ENCODE data around the gene DPM1.

Gene DPM1

GRCh38 chr20:50957798-50958614, at the start of gene DPM1:
TSS of gene DPM1 (minus strand) at chr20:50958532. CDS start at chr20:50958523, 9 bp downstream.
- peak; percentile 70 to 83 for DNase-seq (ENCODE audit: low read depth in 2 of 2, low spot score in 1 of 2)

- no peak for DNase-seq (ENCODE audit: low read depth in 2 of 2, low spot score in 1 of 2)
Measured at GRCh38 chr20:51005214-51005613, 46.9 kb upstream of the DPM1 start.

- DNase-seq (ENCODE audit: low read depth in 2 of 2, low spot score in 1 of 2): no peak
Measured at GRCh38 chr20:51004781-51005180, 46.4 kb upstream of the DPM1 start.

DNA sequence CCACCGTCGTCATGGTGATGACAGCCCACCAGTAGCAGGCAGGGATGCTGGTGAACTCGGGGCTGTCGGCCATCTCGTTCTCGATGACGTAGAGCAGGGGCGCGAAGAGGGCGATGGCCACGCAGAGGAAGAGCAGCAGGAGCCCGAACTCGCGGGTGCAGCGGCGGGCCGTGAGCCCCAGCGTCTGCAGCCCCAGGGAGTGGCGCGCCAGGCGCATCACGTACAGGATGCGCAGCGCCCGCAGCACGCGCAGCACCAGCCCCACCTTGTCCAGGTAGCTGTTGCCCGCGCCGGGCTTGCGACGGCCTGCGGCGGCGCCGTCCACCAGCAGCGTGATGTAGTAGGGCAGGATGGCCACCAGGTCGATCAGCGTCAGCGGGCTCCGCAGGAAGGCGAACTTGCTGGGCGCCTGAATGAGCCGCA, 46.0 kb upstream of the DPM1 start:
- DNase-seq (ENCODE audit: low read depth in 2 of 2, low spot score in 1 of 2): no peak

DNA sequence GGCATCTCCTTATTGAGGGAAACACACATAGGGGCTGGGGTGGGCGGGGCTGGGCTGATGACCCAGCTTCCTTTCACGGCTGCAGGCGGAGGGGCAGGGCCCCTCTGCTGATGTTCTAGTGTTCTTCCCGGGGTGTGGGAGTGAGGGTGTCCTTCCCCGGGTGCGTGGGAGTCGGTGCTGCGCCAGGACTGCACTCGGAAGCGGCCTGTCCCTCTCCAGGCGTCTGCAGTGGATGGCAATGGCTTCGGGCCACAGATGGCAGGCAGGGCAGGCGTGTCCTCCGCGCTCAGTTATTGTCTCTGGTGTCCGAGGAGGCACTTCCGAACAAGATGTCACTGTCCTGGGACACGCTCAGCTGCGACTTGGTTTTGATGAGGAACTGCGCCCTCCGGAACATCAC, 45.4 kb upstream of the DPM1 start:
- no peak for DNase-seq (ENCODE audit: low read depth in 2 of 2, low spot score in 1 of 2)

DNA sequence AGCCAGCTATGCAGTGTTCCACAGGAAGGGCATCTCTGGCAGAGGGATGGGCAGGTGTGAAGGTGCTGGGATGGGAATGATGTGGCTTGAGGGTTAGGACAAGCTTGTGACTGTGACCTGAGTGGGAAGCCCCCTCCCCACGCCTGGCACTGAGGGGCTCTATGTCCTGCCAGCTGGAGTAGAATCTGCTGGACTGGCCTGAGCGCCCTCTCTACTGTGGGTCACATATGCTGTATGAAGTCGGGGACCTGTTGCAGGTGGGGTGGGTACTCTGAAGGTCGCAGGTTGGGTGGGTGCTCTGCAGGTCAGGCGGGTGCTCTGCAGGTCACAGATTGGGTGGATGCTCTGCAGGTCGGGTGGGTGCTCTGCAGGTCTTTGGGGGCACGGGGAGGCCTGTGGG, 44.3 kb upstream of the DPM1 start:
- no peak for DNase-seq (ENCODE audit: low read depth in 2 of 2, low spot score in 1 of 2)

DNA sequence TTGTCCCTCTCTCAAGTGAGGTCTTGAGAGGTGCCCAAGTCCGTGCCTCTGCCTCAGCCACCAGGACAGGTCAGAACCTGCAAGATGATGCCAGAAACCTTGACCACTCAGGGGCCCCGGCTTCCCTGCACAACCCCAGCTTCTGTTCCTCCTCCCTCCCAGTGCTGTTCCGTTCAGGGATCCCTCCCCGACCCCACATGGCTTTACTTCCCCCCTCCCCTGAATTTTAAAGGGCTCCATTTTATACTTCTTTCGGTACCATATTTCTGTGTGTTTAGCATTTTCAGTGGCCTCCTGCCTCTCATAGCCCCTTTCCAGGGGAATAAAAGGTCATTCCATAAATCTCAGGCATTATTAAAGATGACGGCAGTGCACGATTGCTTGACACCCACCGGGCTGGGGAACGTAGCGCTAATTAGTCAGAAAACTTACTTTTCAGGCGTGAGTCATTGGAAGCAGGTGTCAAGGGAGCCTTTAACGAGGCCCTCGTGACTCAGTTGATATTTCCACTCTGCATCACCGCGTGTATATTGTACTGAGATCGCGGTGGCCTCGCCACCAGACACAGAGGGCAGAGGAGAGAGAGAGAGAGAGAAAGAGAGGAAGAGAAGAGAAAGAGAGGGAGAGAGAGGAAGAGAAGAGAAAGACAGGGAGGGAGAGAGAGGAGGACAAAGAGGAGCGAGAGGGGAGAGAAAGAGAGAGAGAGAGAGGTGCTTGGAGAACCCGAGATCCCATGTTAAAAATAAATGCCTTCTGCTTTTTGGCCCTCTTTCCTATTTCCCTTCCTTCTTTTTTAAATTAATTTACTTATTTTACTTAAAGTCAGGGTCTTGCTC, 43.3 kb upstream of the DPM1 start:
- DNase-seq (ENCODE audit: low read depth in 2 of 2, low spot score in 1 of 2): no peak

DNA sequence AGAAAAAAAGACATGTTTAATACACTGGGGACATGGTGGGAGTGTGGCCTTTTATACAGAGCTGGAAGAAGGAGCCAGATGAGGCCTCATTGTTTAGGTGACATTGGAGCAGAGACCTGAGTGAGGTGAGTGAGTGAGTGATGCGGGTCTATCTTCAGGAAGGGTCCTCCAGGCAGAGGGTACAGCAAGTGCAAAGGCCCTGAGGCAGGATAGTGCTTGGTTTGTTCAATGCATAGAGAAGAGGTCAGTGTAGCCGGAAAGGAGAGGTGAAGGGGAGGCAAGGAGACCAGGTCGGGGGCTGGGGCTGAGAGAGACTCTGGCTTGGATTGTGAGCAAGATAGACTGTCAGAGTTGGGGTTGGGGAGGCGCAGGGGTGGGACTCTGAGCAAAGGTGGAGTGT, 41.0 kb upstream of the DPM1 start:
- no peak for DNase-seq (ENCODE audit: low read depth in 2 of 2, low spot score in 1 of 2)

DNA sequence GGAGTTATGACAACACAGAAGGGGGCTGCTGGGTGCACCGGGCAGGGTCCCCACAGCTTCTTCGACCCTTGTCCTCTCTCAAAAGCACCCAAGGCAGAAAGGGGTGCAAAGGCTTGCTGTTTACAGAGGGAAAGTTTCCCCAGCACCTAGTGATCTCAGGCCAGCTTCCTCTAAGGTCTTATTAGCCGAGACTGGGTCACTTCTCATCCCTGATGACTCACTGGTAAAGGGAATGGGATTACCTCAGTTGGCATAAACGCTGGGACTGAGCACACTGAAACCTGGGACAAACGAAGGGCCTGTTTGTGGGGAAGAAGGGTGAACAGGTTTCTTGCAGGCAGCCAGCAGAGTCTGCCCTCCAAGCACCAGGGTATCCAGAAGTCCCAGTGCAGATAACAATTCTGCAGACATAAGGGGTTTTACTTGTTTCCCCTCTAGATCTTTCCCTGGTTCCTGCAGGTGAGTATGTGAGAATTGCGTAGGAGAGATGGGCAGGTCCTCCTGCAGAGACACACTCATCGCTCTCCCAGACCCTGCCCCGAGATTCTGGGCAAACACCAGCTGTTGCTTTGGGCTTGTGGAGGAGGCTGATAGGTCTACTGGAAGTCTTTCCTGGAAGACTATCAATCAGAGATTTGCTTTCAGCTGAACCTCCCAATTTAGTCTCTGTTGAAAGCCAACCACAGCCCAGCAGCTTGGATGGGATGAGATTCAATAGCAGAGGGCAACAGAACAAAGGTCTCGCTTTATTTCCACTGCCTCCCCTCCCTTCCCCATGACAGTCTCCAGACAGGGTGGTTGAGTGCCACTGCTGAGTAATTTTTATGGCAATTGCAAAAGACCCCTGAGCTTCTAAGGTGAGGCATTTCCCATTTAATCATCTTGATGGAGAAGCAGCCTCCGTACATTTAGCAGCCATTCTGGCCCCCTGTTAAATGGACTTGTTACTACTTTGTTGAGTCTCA, 38.9 kb upstream of the DPM1 start:
- DNase-seq (ENCODE audit: low read depth in 2 of 2, low spot score in 1 of 2): no peak

DNA sequence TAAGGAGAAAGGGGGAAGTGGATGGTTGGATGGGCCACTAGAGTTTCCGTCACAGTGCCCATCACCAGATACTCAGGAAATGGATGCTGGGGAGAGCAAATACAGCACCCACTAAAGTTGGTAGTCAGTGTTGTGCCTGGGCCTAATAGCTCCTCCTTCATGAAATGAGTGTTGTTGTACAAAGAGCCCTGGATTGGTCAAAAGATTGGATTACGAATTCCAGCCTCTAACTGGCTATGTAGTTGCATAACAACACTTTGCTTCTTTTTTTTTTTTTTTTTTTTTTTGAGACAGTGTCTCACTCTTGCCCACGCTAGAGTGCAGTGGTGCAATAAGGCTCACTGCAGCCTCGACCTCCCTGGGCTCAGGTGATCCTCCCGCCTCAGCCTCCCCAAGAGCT, 37.2 kb upstream of the DPM1 start:
- DNase-seq (ENCODE audit: low read depth in 2 of 2, low spot score in 1 of 2): no peak

DNA sequence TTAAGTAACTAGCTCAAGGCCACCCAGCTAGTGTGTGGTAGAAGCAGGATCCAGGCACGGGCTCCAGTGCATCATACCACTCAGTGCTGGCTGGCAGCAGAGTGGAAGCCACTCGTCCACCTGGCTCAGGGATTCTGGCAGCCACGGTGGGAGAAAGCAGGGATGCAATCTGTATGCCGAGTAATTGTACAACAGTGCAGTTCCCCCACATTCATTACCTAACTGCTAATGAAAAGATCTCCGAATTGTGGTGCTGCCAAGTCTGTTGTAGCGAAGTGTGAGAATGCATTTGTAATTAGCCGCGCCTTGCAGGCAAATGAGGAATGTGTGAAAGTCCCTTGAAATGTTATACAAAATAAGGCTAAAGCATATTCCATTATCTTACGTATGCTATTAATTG, 35.5 kb upstream of the DPM1 start:
- DNase-seq (ENCODE audit: low read depth in 2 of 2, low spot score in 1 of 2): no peak

GRCh38 chr20:50992733-50993457, 34.6 kb upstream of the DPM1 start:
- no peak for DNase-seq (ENCODE audit: low read depth in 2 of 2, low spot score in 1 of 2)

GRCh38 chr20:50992336-50992732, 34.0 kb upstream of the DPM1 start:
- no peak for DNase-seq (ENCODE audit: low read depth in 2 of 2, low spot score in 1 of 2)

GRCh38 chr20:50991076-50991475, 32.7 kb upstream of the DPM1 start:
- no peak for DNase-seq (ENCODE audit: low read depth in 2 of 2, low spot score in 1 of 2)

- DNase-seq (ENCODE audit: low read depth in 2 of 2, low spot score in 1 of 2): peak in 1 of 2 donors; percentile 16
Measured at GRCh38 chr20:50987493-50988210, 29.3 kb upstream of the DPM1 start.

DNA sequence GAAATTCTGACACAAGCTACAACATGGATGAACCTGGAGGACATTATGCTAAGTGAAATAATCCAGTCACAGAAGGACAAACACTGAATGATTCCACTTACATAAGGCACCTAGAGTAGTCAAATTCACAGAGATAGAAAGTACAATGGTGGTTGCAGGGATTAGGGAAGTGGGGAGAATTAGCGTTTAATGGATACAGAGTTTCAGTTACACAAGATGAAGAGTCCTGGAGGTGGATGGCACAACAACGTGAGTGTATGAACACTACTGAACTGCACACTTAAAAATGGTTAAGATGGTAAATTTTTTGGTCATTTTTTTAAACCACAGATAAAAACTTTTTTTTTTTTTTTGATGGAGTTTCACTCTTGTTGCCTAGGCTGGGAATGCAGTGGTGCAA, 25.0 kb upstream of the DPM1 start:
- DNase-seq (ENCODE audit: low read depth in 2 of 2, low spot score in 1 of 2): no peak

DNA sequence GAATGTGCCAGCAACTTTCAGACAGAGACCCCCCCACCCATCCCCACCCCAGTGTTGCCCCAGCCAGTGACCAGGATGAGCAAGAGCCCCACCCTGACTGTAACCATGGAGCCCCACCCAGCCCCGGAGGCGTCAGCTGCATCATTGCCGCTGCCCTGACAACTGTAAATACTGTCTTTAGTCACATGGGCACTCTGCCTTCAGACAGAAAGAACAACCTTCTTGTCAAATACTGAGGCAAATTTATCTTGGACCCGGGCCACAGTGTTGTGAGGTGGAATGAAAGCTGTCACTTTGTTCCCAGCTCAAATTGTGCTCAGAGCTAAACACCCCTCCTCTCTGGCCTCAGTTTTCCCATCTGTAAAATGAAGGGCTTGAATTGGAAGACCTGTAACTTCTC, 24.0 kb upstream of the DPM1 start:
- DNase-seq (ENCODE audit: low read depth in 2 of 2, low spot score in 1 of 2): no peak

- no peak for DNase-seq (ENCODE audit: low read depth in 2 of 2, low spot score in 1 of 2)
Measured at GRCh38 chr20:50981714-50982048, 23.3 kb upstream of the DPM1 start.

DNA sequence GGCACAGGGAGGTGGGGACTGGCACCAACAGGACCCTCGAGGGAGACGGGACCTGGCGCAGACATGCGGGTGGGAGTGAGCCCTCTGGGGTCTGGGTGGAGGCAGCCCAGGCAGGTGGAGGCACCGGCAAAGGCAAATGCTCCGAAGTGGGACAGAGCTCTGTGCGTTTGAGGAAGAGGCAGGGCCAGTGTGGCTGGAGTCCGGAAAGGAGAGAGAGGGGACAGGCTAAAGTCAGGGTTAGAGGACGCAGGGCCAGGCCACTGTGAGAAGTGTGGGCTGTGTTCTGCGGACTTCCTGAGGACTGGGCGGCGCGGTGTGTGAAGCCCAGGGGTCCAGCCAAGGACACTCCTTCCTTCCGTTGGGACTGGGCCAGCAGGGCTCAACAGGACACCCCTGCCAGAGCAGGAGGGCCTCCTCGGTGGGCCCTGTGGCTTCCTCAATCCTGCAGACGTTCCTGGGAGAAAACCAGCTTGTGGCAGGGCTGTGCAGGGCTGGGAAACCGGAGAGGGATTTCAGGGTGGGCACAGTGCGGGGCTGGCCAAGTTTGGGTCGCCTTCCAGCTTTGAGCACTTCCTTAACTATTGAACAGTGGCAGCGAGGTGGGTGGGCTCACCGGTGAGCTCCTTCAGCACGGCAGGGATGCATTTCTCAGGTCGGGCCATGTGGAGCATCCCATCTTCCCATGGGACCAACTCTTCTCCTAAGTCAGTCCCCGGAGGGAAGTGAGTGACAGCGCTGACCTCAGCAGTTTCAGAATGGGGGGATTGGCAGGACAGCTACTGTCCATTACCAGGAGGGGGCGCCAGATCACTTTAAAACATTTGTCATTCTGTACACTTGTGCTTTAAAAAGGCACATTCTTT, 22.8 kb upstream of the DPM1 start:
- peak in 1 of 2 donors; percentile 49 for DNase-seq (ENCODE audit: low read depth in 2 of 2, low spot score in 1 of 2)
